Measurements from ENCODE around the gene ZNF516.

DNA sequence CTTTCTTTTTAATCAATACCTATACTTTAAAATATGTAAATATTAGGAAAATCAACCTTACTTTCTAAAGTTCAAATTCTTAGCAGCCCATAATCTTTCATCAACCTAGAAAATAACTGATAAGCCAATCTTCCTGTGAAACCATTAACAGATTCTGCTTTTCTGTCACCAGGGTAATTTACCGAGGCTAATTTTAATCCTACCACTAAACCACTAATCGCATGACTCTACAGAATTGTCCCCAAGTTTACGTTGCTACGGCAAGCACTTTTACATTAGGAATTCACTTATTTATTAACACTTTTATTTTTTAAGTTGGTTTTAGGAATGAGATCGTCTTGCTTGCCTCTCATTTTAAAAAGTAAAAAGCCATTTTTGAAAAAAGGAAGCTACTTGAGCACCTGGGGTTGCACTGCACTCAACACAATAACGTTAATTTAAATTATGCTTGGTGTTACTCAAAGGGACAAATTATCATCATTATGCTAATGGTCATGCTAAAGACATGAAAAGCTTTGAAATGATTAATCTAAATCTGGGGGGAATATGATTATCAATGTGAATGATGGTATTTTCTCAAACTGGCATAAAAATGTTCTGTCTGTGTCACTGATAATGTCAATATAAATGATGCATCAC, 10.2 kb downstream of the ZNF516 start:
- TF ChIP-seq POLR2A (IDR thresholded peaks at IDR 0.05) = no peak
- TF ChIP-seq, protein P1, sequence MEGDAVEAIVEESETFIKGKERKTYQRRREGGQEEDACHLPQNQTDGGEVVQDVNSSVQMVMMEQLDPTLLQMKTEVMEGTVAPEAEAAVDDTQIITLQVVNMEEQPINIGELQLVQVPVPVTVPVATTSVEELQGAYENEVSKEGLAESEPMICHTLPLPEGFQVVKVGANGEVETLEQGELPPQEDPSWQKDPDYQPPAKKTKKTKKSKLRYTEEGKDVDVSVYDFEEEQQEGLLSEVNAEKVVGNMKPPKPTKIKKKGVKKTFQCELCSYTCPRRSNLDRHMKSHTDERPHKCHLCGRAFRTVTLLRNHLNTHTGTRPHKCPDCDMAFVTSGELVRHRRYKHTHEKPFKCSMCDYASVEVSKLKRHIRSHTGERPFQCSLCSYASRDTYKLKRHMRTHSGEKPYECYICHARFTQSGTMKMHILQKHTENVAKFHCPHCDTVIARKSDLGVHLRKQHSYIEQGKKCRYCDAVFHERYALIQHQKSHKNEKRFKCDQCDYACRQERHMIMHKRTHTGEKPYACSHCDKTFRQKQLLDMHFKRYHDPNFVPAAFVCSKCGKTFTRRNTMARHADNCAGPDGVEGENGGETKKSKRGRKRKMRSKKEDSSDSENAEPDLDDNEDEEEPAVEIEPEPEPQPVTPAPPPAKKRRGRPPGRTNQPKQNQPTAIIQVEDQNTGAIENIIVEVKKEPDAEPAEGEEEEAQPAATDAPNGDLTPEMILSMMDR (IDR thresholded peaks at IDR 0.05) = no peak
- TF ChIP-seq POLR2AphosphoS5 (IDR thresholded peaks at IDR 0.05) = no peak
